PC-9 (cell line): Measurements from ENCODE around the gene CD44. TPM values are rescaled to one million over a fixed set of nuclear protein-coding genes. Genes with fewer than 3 reads are reported as not detected.

Source experiments
- BruUV-seq: library from RNA; stranded (reverse); fragments of 400-500 nt; replicated peaks from 2 replicates; lab custom pipeline; 2021; lab: Mats Ljungman, UMichigan
- CTCF ChIA-PET: fragments of 300-600 bp; sonication (Branson Sonifier 250); formaldehyde crosslinking; loops from one replicate; lab custom pipeline; 2022; ENCODE audit warnings: antibody characterized with exemption; lab: Charles Lee
- POLR2A ChIA-PET: fragments of 300-600 bp; sonication (Branson Sonifier 250); formaldehyde crosslinking; loops from one replicate; lab custom pipeline; 2022; ENCODE audit warnings: antibody characterized with exemption; ENCODE audit not compliant: unreplicated experiment; lab: Charles Lee
- DNase-seq, 2 experiments: peaks; one replicate each; pipeline versions ENCODE4 v3.0.0 to v3.0.0-alpha.2; 2015 to 2022; ENCODE audit warnings: mixed read lengths in 1 of 2
- H2AFZ ChIP-seq: fragments of 200-600 bp; sonication (generic); 2 replicates; pipeline ENCODE4 v1.8.1; 2017; ENCODE audit warnings: antibody characterized with exemption
- H3F3A ChIP-seq: fragments of 200-600 bp; sonication (generic); 2 replicates; pipeline ENCODE4 v1.8.1; 2017; ENCODE audit warnings: antibody characterized with exemption, mild to moderate bottlenecking, low read depth; ENCODE audit not compliant: insufficient read depth
- H3K27ac ChIP-seq: fragments of 200-600 bp; sonication (generic); 2 replicates; pipeline ENCODE4 v1.6.1; 2016; ENCODE audit warnings: mixed run types
- H3K27me3 ChIP-seq: fragments of 200-600 bp; sonication (generic); 2 replicates; pipeline ENCODE4 v1.6.1; 2016; ENCODE audit warnings: low read depth, mixed run types; ENCODE audit not compliant: insufficient read depth
- H3K36me3 ChIP-seq: fragments of 200-600 bp; sonication (generic); 2 replicates; pipeline ENCODE4 v1.6.1; 2016; ENCODE audit warnings: low read depth, mixed run types
- H3K4me1 ChIP-seq: fragments of 200-600 bp; sonication (generic); replicated peaks from 2 replicates; pipeline ENCODE4 v1.6.1; 2016; ENCODE audit warnings: mixed run types; ENCODE audit not compliant: insufficient read depth
- H3K4me2 ChIP-seq: fragments of 200-600 bp; sonication (generic); 2 replicates; pipeline ENCODE4 v1.6.1; 2017; ENCODE audit warnings: mixed run types
- H3K4me3 ChIP-seq: fragments of 200-600 bp; sonication (generic); 2 replicates; pipeline ENCODE4 v1.6.1; 2016; ENCODE audit warnings: mixed run types
- H3K79me2 ChIP-seq: fragments of 200-600 bp; sonication (generic); 2 replicates; pipeline ENCODE4 v1.6.1; 2017; ENCODE audit warnings: low read depth, mixed run types
- H3K9me2 ChIP-seq: fragments of 200-600 bp; sonication (generic); 2 replicates; pipeline ENCODE4 v1.8.1; 2017; ENCODE audit warnings: mild to moderate bottlenecking; ENCODE audit not compliant: insufficient read depth
- H3K9me3 ChIP-seq: fragments of 200-600 bp; sonication (generic); 2 replicates; pipeline ENCODE4 v1.8.1; 2016; ENCODE audit warnings: low read depth; ENCODE audit not compliant: insufficient read depth
- H4K20me1 ChIP-seq: fragments of 200-600 bp; sonication (generic); 2 replicates; pipeline ENCODE4 v1.8.1; 2017; ENCODE audit not compliant: insufficient read depth
- EZH2 ChIP-seq: fragments of 200-600 bp; sonication (generic); IDR thresholded peaks from 2 replicates; pipeline ENCODE4 v1.8.0; 2017; ENCODE audit warnings: antibody characterized with exemption, low read depth
- intact Hi-C: fragments of 100-400 bp; cut with micrococcal nuclease; formaldehyde crosslinking; loops from one replicate; pipeline ENCODE4 v1.10.0; 2022; ENCODE audit not compliant: unreplicated experiment
- total RNA-seq: library from RNA; stranded (reverse); gene quantifications from 2 replicates; pipeline ENCODE4 v1.2.3, GENCODE V29; 2021
- TF ChIP-seq, protein P1 (sequence below): fragments of 200-600 bp; sonication (generic); conservative IDR thresholded peaks from 2 replicates; pipeline ENCODE4 v1.6.1; 2017; ENCODE audit warnings: mixed run types, antibody characterized with exemption, mild to moderate bottlenecking, moderate library complexity

The CD44 gene
- total RNA-seq, 1 experiment from 2014 or later, result 775 TPM

DNA sequence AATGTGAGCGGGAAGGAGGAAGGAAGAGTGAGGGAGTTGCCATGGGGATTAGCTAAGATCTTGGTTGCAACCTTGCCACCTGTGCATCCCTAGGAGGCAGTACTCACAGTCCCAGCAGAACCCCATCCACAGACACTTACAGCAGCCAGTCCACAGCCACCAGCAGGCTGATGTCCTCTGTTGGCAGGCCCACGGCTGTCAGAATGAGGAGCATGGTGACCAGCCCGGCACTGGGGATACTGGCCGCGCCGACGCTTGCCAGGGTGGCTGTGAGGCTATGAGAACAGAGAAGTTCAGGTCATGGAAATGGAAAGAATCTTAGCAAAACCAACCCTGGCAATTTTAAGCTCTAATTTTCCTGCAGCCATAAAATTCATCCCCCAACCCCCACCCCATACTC is 141.8 kb downstream of the CD44 start:
- CTCF ChIA-PET, result interaction anchor here (0.6 kb wide), 1 partner anchor 138 kb away, joined by 5 read pairs; no protein-coding TSS in a partner anchor
- H3K27me3 ChIP-seq, result no peaks in the 10 kb centered on the region

DNA sequence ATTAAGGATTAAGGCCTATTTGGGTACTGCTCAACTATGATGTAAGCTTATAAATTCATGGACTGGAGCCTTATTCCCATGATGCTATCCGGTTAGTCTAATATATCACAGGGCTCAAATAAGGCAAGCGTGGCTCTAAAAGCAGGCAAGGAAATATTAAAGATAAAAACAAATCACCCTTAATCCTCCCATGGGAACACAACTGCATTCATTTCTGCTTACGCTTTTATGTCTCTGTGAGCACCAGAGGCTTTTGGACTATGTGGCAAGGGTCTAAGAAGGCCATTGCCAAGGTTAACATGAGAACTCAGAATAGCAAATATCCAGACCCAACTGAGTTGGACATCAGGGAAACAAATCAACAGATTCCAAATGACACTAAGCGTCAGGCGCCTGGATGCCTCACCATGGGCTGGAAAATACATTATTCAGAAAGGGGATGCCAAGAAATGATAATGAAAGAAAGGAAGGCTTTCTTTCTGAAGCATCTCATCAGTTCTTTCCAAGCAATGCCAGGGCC is 142.3 kb downstream of the CD44 start:
- BruUV-seq, result no TSS peak
- Histone ChIP-seq H3K79me2 (no peaks in the 10 kb centered on the region), H3K4me2 (no peak overlapping the region), H3K4me1 (peaks cover 7% of the 10 kb centered on the region; the same call in 1 of the 2 replicates), H4K20me1 (no peaks in the 10 kb centered on the region), H2AFZ (no peak overlapping the region), H3K9me2 (no peaks in the 10 kb centered on the region), H3K4me3 (no peak overlapping the region), H3K27me3 (no peaks in the 10 kb centered on the region), H3K36me3 (no peaks in the 10 kb centered on the region), H3K27ac (no peak overlapping the region), H3F3A (no peaks in the 10 kb centered on the region), H3K9me3 (peaks cover 1% of the 10 kb centered on the region)
- ChIA-PET CTCF (no interaction called here), POLR2A (no interaction called here)
- no peak for TF ChIP-seq EZH2
- TF ChIP-seq, protein P1, sequence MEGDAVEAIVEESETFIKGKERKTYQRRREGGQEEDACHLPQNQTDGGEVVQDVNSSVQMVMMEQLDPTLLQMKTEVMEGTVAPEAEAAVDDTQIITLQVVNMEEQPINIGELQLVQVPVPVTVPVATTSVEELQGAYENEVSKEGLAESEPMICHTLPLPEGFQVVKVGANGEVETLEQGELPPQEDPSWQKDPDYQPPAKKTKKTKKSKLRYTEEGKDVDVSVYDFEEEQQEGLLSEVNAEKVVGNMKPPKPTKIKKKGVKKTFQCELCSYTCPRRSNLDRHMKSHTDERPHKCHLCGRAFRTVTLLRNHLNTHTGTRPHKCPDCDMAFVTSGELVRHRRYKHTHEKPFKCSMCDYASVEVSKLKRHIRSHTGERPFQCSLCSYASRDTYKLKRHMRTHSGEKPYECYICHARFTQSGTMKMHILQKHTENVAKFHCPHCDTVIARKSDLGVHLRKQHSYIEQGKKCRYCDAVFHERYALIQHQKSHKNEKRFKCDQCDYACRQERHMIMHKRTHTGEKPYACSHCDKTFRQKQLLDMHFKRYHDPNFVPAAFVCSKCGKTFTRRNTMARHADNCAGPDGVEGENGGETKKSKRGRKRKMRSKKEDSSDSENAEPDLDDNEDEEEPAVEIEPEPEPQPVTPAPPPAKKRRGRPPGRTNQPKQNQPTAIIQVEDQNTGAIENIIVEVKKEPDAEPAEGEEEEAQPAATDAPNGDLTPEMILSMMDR, result no peak
- intact Hi-C loops, result no loop called here
- DNase-seq, result no peak

More for the DNA sequence above, 141.8 kb downstream of the CD44 start:
- no peak for TF ChIP-seq EZH2
- Histone ChIP-seq H3K27ac (no peak overlapping the region), H2AFZ (no peak overlapping the region), H3K4me1 (peaks cover 12% of the 10 kb centered on the region), H3K4me3 (no peak overlapping the region), H3F3A (peaks cover 2% of the 10 kb centered on the region; the same call in 1 of the 2 replicates), H4K20me1 (no peaks in the 10 kb centered on the region), H3K9me2 (no peaks in the 10 kb centered on the region), H3K4me2 (no peak overlapping the region), H3K79me2 (no peaks in the 10 kb centered on the region), H3K9me3 (no peaks in the 10 kb centered on the region; the same call in 1 of the 2 replicates), H3K36me3 (no peaks in the 10 kb centered on the region)
- intact Hi-C loops, result no loop called here
- no TSS peak for BruUV-seq
- no peak for DNase-seq
- POLR2A ChIA-PET, result no interaction called here

Other genes starting within 250 kb of the CD44 start
- gene APIP, start 222.8 kb upstream of the CD44 start, total RNA-seq, result 34.1 and 41.0 TPM in 2 replicates
- gene PDHX, start 222.6 kb upstream of the CD44 start, total RNA-seq, result 44.7 and 47.0 TPM in 2 replicates